ENCODE data around the gene WIPF1. TPM values are rescaled to one million over a fixed set of nuclear protein-coding genes. Genes with fewer than 3 reads are reported as not detected.

The WIPF1 gene
- total RNA-seq, 1 donor from 2014 or later, result 14.1 TPM

DNA sequence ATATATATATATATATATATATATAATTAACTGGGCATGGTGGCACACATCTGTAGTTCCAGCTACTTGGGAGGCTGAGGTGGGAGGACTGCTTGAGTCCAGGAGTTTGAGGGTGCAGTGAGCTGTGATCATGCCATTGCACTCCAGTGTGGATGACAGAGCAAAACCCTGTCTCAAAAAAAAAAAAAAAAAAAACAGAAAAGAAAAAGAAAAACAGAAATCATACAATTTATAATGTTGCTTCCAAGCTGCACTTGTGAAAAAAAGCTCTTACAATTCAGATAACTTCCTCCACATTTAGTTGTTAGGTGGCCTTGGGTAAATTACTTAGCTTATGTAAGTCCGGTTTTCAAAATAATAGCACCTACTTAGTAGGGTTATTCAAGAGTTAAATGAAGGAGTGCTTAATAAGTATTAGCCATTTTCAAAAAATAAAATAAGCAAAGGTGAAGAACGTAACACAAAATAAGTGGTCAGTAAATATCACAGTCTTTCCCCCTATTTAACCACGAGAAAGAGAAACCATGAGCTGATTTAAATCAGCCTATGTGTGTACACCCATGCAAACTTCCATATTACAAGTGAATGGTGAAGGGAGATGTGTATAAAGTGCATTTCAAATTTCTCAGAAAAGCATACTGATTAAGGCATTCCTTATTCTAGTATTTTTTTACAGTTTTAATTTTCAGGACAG lies 2.3 kb downstream of the WIPF1 start:
- DNase-seq, result no peak

GRCh38 chr2:174594456-174594855 lies 3.1 kb downstream of the WIPF1 start:
- no peak for DNase-seq

DNA sequence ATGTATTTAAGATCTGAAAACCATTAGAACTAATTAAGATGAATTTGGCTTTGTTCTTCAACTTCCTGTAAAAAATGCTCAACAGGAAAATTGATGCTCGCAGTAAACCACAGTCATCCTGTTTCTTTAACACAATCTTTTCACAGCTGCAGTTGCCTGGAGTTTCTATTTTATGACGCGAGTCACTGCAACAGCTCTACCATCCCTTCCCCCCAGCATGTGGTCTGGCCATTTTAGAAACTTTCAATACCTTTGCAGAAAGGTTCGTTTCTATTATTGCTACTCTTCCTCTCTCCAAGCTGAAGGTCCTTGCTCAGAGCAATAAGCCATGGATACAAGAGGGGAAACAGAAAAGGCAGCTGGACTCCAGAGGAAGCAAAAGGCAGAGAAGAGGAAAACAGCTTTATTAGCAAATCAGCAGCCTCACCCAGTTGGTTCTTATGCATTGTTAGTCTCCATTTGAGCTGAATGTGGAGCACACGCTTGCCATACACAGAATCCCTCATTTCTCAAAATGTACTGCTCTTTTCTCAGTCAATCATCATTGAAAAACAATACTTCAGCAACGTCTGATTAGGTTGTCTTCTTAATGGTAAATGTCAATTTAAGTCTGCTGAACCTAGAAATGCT lies 3.9 kb downstream of the WIPF1 start:
- peak; percentile 88 for DNase-seq

DNA sequence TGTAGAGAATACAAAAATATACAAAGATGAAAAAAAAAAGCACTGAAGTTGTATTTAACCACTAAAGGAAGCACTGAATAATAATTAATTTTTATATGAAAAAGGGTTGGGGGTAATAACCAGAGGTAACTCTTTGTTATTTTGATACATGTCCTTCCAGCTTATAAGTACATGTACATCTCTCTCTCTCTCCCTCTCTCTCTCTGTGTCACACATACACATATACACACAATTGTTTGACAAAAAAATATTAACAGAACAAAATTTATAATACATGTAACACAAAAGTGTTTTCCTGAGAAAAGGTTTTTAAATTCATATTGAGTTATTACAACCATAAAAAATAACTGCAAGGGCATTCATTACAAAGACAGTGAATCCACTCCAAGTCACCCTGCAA lies 4.6 kb downstream of the WIPF1 start:
- no peak for DNase-seq

DNA sequence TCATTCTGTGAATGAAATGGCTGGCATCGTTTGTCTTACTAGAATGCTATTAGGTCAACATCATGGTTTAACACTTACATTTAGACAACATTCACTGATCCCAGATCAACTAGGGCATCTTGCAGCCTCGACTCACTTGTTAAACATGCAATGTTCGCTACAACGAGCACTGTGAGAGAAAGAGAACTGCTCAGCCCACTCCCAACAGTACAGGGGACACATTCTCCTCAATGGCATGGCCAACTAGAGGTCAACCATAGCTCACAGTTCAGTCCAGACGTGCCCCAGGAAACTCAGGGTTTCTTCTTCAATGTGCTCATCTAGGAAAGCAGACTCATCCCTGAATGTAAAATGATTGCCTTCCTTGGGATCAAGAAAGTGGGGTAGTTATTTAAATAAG lies 5.9 kb downstream of the WIPF1 start:
- DNase-seq, result no peak

GRCh38 chr2:174590928-174591648 lies 6.5 kb downstream of the WIPF1 start:
- DNase-seq, result no peak

- no peak for DNase-seq
Observed at GRCh38 chr2:174590346-174590745, 7.3 kb downstream of the WIPF1 start.

DNA sequence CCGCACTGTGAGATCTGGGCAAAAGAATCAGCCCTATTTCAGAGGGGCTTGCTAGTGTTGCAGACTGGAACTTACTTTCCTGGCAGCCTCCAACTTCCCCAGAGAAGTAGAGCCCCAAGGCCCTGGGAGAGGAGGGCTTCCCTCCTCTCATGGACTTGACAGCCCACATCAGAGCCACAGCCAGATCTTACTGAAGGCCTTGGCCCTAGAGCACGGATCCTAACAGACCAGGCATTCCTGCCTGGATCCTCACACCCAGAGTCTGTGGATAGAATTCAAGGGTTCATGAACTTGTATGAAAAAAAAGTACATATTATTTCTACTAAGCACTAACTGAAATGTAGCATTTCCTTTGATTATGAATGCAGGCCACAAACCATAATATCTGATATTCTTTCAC lies 8.3 kb downstream of the WIPF1 start:
- DNase-seq, result no peak

- no peak for DNase-seq
Observed at GRCh38 chr2:174588463-174588862, 9.1 kb downstream of the WIPF1 start.

DNA sequence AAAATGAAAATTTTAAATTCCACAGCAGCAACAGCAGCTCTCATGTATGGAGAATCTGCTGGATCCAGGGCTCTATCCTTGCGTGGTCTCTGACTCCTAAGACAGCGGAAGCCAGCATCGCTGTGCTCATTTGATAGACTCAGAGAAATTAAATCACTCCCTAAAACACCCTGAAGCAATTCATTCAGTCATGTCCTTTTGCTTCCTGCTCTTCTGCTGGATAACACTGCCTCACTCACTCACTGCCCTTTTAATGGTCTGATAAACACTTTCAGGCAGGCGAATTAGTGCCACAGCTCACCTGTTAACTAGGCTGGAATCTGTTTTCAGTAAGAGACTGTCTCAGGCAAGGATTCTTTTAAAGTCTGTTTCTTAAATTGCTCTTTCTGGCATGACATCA lies 10.0 kb downstream of the WIPF1 start:
- DNase-seq, result no peak

- DNase-seq, result no peak
Observed at GRCh38 chr2:174586418-174587295, 10.9 kb downstream of the WIPF1 start.

- DNase-seq, result no peak
Observed at GRCh38 chr2:174585657-174586252, 11.8 kb downstream of the WIPF1 start.

GRCh38 chr2:174585146-174585545 lies 12.5 kb downstream of the WIPF1 start:
- DNase-seq, result no peak

- DNase-seq, result no peak
Observed at GRCh38 chr2:174581491-174581890, 16.1 kb downstream of the WIPF1 start.

DNA sequence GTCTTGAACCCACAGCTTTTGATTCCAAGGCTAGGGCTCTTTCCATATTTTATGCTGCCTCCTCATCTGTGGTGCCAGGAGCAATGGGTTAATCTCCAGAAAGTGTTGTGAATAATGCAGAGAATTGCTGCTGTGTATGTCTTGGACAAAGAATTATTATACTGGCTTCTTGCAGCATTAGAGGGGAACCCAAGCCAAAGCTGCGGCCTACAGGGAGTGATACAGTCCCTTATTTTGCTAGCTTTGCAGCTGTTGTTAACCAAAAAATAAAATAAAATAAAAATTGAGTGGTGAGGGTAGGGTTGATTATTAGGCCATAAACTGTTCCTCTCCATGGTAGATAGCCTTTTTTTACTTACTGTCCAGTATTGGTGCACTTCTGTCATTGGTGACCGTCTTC lies 16.7 kb downstream of the WIPF1 start:
- no peak for DNase-seq

GRCh38 chr2:174577967-174578589 lies 19.5 kb downstream of the WIPF1 start:
- DNase-seq, result peak; percentile 69

GRCh38 chr2:174575124-174575776 lies 22.4 kb downstream of the WIPF1 start:
- no peak for DNase-seq

DNA sequence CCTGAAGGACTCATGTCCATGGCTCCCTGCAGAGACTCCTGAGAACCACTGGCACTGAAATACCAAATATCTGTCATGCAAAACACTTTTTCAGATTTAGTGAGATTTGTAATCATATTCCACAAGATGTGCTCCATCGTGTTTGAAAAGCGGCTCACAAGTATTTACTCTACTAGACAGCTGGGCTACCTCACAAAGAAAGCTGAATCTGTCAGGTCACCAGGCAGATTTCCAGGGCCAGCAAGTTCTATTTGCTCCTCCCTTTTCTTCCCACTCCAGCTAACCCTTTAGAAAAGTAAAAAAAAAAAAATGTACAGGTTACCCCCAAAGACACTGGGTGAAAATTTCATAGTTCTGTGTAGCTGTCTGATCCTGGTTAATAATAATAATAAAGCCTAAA lies 22.9 kb downstream of the WIPF1 start:
- no peak for DNase-seq

DNA sequence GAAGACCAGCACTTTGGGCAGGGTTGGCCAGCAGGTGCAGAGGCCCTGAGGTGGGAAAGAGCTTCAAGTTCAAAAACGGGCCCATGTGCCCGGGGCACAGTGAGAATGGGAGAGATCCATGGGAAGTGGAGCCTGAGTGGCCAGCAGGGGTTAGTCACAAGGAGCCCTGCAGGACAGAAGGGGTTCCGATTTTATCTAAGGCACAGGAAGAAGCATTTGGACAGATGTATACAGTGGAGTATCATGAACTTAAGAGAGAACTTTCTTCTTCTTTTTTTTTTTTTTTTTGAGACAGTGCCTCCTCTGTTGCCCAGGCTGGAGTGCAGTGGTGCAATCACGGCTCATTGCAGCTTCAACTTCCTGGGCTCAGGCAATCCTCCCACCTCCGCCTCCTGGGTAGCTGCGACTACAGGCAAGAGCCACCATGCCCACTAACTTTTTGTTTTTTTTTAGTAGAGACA lies 24.0 kb downstream of the WIPF1 start:
- no peak for DNase-seq

- no peak for DNase-seq
Observed at GRCh38 chr2:174572556-174572955, 25.0 kb downstream of the WIPF1 start.

- no peak for DNase-seq
Observed at GRCh38 chr2:174571669-174572323, 25.8 kb downstream of the WIPF1 start.

Data from dermis blood vessel endothelial cell (primary cell).